GM23338 (cell line): ENCODE data around the gene PDF. TPM values are rescaled to one million over a fixed set of nuclear protein-coding genes. Genes with fewer than 3 reads are reported as not detected.

Source experiments
- ATAC-seq: fragments of 200-7000 bp; cut with Tn5 transposase; 3 replicates; pipeline ENCODE4 v1.9.1; 2020
- DNase-seq: peaks from one replicate; pipeline ENCODE4 v3.0.0-alpha.2; 2015; ENCODE audit warnings: low spot score
- H2AFZ ChIP-seq: fragments of 200-600 bp; sonication (generic); 2 replicates; pipeline ENCODE4 v1.8.0; 2016; ENCODE audit warnings: antibody characterized with exemption, mild to moderate bottlenecking, moderate library complexity
- H3F3A ChIP-seq: fragments of 200-600 bp; sonication (generic); replicated peaks from 2 replicates; pipeline ENCODE4 v1.8.0; 2017; ENCODE audit warnings: antibody characterized with exemption, mixed run types, low read depth
- H3K27ac ChIP-seq: fragments of 200-600 bp; sonication (generic); 2 replicates; pipeline ENCODE4 v1.6.1; 2016; ENCODE audit warnings: low read depth
- H3K27me3 ChIP-seq: fragments of 200-600 bp; sonication (generic); 2 replicates; pipeline ENCODE4 v1.8.0; 2016; ENCODE audit warnings: mild to moderate bottlenecking, mixed run types, moderate library complexity; ENCODE audit not compliant: insufficient read depth
- H3K36me3 ChIP-seq: fragments of 200-600 bp; sonication (generic); 2 replicates; pipeline ENCODE4 v1.8.0; 2016; ENCODE audit warnings: mild to moderate bottlenecking; ENCODE audit not compliant: insufficient read depth
- H3K4me1 ChIP-seq: fragments of 200-600 bp; sonication (generic); 2 replicates; pipeline ENCODE4 v1.8.0; 2016; ENCODE audit warnings: mild to moderate bottlenecking, moderate library complexity; ENCODE audit not compliant: insufficient read depth
- H3K4me2 ChIP-seq: fragments of 200-600 bp; sonication (generic); 2 replicates; pipeline ENCODE4 v1.7.1; 2017; ENCODE audit warnings: mixed run types
- H3K4me3 ChIP-seq: fragments of 200-600 bp; sonication (generic); 2 replicates; pipeline ENCODE4 v1.6.1; 2016; ENCODE audit warnings: mixed run types
- H3K79me2 ChIP-seq: fragments of 200-600 bp; sonication (generic); replicated peaks from 2 replicates; pipeline ENCODE4 v1.8.0; 2017; ENCODE audit warnings: mild to moderate bottlenecking; ENCODE audit not compliant: insufficient read depth
- H3K9me2 ChIP-seq: fragments of 200-600 bp; sonication (generic); 2 replicates; pipeline ENCODE4 v1.8.0; 2017; ENCODE audit not compliant: insufficient read depth
- H4K20me1 ChIP-seq: fragments of 200-600 bp; sonication (generic); replicated peaks from 2 replicates; pipeline ENCODE4 v1.8.0; 2017; ENCODE audit warnings: mild to moderate bottlenecking; ENCODE audit not compliant: insufficient read depth
- H3K27ac Mint-ChIP-seq: 2 replicates; pipeline ENCODE4 v1.8.0; 2020; ENCODE audit warnings: inconsistent platforms, mild to moderate bottlenecking, moderate library complexity, mixed read lengths
- H3K27me3 Mint-ChIP-seq: 3 replicates; pipeline ENCODE4 v1.8.0; 2022; ENCODE audit warnings: low read depth, mild to moderate bottlenecking, moderate library complexity, mixed read lengths, inconsistent platforms; ENCODE audit not compliant: insufficient read depth, poor library complexity
- H3K36me3 Mint-ChIP-seq: 3 replicates; pipeline ENCODE4 v1.8.0; 2021; ENCODE audit warnings: low read depth, mild to moderate bottlenecking, inconsistent platforms, moderate library complexity, mixed read lengths
- H3K4me1 Mint-ChIP-seq: 3 replicates; pipeline ENCODE4 v1.8.0; 2020; ENCODE audit warnings: mild to moderate bottlenecking, inconsistent platforms, mixed read lengths
- H3K4me3 Mint-ChIP-seq: 3 replicates; pipeline ENCODE4 v1.8.0; 2021; ENCODE audit warnings: moderate library complexity, mild to moderate bottlenecking, inconsistent platforms, mixed read lengths
- H3K9me3 Mint-ChIP-seq: 3 replicates; pipeline ENCODE4 v1.8.0; 2020; ENCODE audit warnings: moderate library complexity, mild to moderate bottlenecking, inconsistent platforms, mixed read lengths
- CREB1 ChIP-seq: fragments of 250-450 bp; sonication (Bioruptor Pico); IDR thresholded peaks from 2 replicates; pipeline ENCODE4 v1.5.0; 2020; ENCODE audit warnings: low read depth, mild to moderate bottlenecking, moderate library complexity
- EZH2 ChIP-seq: fragments of 200-600 bp; sonication (generic); IDR thresholded peaks from one replicate; pipeline ENCODE4 v1.8.0; 2017; ENCODE audit warnings: antibody characterized with exemption, mild to moderate bottlenecking, low read depth; ENCODE audit not compliant: unreplicated experiment
- JUNB ChIP-seq: IDR thresholded peaks from one replicate; pipeline ENCODE4 v1.6.1; 2016; ENCODE audit warnings: antibody characterized with exemption; ENCODE audit not compliant: unreplicated experiment
- NANOG ChIP-seq: IDR thresholded peaks from 2 replicates; pipeline ENCODE4 v1.6.1; 2016; ENCODE audit warnings: antibody characterized with exemption, borderline replicate concordance
- STAT1 ChIP-seq: IDR thresholded peaks from one replicate; pipeline ENCODE4 v1.6.1; 2016; ENCODE audit warnings: antibody characterized with exemption; ENCODE audit not compliant: unreplicated experiment
- ZNF114 ChIP-seq: fragments of 250-450 bp; sonication (Bioruptor Pico); IDR thresholded peaks from 2 replicates; pipeline ENCODE4 v1.5.0; 2020; ENCODE audit warnings: mild to moderate bottlenecking, moderate library complexity
- ZNF331 ChIP-seq: fragments of 250-450 bp; sonication (Bioruptor Pico); IDR thresholded peaks from 2 replicates; pipeline ENCODE4 v1.5.0; 2020; ENCODE audit warnings: low read depth, mild to moderate bottlenecking, moderate library complexity
- polyA plus RNA-seq: library from polyadenylated mRNA; unstranded; fragments of >200 nt; fragmentation: Nextera tagmentation; extraction: Ambion mirVana; gene quantifications from 2 replicates; pipeline ENCODE4 v1.2.1, GENCODE V29; 2016
- total RNA-seq: library from RNA; depleted of rRNA; stranded (reverse); fragments of >200 nt; shearing (Covaris generic); gene quantifications from 2 replicates; pipeline ENCODE4 v1.2.3, GENCODE V29; 2014
- TF ChIP-seq, protein P1 (sequence below): IDR thresholded peaks from one replicate; pipeline ENCODE4 v1.6.1; 2018; ENCODE audit warnings: antibody characterized with exemption; ENCODE audit not compliant: unreplicated experiment
- TF ChIP-seq, protein P2 (sequence below), 2 experiments: fragments of 200-600 bp in 1 of 2; sonication (generic) in 1 of 2; conservative IDR thresholded peaks; 2 replicates each; pipeline versions ENCODE4 v1.5.1 to v1.6.1; 2016 to 2017; ENCODE audit warnings: antibody characterized with exemption in 2 of 2, low read depth in 2 of 2, mild to moderate bottlenecking in 2 of 2, moderate library complexity in 1 of 2
- TF ChIP-seq, protein P3 (sequence below): IDR thresholded peaks from 2 replicates; pipeline ENCODE4 v1.6.1; 2016; ENCODE audit warnings: antibody characterized with exemption

Gene PDF
- total and polyA plus RNA-seq, 2 experiments from 2014 or later = 18.8 to 43.4 TPM

DNA sequence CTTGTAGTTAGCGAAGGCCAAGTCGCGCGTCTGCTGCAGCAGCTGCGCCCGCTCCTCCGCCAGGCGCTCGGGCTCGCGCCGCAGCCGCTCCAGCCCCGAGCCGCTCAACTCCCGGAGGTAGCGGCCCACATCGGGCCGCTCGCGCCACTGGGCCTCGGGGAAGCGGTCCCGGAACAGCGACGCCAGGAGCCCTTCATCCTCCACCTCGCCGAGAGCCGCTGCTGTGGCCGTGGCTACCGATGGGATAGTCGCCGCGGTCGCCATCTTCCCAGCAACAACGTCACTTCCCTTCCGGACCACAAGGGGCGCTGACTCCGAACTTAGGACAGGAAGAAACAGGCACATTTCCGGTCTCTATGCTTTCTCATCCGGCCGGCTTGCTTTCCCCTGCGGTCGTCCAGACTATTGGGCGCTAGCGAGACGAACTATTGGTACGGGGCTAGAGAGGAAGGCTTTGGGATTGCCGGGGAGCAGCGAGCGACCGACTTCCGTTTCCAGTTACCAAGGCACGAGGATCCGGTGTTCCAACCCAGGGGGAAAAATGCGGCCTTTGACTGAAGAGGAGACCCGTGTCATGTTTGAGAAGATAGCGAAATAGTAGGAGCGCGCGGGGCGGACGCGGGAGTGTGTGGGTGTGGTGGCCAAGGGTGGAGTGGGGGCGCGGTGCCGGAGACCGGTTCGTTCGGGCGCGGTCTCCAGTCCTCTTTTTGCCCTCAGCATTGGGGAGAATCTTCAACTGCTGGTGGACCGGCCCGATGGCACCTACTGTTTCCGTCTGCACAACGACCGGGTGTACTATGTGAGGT lies 9.1 kb upstream of the PDF start, which contains the start of the genes COG8 and NIP7 (continued):
- TF ChIP-seq, protein P1, sequence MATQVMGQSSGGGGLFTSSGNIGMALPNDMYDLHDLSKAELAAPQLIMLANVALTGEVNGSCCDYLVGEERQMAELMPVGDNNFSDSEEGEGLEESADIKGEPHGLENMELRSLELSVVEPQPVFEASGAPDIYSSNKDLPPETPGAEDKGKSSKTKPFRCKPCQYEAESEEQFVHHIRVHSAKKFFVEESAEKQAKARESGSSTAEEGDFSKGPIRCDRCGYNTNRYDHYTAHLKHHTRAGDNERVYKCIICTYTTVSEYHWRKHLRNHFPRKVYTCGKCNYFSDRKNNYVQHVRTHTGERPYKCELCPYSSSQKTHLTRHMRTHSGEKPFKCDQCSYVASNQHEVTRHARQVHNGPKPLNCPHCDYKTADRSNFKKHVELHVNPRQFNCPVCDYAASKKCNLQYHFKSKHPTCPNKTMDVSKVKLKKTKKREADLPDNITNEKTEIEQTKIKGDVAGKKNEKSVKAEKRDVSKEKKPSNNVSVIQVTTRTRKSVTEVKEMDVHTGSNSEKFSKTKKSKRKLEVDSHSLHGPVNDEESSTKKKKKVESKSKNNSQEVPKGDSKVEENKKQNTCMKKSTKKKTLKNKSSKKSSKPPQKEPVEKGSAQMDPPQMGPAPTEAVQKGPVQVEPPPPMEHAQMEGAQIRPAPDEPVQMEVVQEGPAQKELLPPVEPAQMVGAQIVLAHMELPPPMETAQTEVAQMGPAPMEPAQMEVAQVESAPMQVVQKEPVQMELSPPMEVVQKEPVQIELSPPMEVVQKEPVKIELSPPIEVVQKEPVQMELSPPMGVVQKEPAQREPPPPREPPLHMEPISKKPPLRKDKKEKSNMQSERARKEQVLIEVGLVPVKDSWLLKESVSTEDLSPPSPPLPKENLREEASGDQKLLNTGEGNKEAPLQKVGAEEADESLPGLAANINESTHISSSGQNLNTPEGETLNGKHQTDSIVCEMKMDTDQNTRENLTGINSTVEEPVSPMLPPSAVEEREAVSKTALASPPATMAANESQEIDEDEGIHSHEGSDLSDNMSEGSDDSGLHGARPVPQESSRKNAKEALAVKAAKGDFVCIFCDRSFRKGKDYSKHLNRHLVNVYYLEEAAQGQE = no peak
- TF ChIP-seq, protein P2, sequence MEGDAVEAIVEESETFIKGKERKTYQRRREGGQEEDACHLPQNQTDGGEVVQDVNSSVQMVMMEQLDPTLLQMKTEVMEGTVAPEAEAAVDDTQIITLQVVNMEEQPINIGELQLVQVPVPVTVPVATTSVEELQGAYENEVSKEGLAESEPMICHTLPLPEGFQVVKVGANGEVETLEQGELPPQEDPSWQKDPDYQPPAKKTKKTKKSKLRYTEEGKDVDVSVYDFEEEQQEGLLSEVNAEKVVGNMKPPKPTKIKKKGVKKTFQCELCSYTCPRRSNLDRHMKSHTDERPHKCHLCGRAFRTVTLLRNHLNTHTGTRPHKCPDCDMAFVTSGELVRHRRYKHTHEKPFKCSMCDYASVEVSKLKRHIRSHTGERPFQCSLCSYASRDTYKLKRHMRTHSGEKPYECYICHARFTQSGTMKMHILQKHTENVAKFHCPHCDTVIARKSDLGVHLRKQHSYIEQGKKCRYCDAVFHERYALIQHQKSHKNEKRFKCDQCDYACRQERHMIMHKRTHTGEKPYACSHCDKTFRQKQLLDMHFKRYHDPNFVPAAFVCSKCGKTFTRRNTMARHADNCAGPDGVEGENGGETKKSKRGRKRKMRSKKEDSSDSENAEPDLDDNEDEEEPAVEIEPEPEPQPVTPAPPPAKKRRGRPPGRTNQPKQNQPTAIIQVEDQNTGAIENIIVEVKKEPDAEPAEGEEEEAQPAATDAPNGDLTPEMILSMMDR (conservative IDR thresholded peaks at IDR 0.05; ENCODE audit: low read depth in 2 of 2) = peak; percentile 63 to 75

DNA sequence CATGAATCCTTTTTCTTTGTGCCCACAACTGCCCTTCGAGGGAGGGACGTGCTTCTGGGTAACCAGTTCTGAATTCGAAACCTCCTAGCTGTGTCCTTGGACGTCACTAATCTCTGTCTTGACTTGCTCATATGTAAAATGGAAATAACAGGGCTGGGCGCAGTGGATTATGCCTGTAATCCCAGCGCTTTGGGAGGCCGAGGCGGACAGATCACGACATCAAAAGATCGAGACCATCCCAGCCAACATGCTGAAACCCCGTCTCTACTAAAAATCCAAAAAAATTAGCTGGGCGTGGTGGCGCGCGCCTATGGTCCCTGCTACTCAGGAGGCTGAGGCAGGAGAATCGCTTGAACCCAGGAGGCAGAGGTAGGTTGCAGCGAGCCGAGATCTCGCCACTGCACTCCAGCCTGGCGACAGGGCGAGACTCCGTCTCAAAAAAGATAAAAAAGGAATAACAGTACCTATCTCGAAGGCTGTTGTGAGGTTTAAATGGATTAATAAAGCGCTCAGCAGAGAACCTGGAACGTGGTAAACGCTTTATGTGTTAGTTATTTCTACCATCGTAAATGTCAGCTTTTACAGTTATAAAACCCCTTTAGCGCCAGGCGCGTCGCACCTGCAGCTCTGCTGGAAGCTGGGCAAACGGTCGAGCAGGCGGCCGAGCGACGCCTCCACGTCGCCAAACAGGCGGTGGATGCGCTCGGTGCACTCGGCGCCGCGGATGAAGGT lies 8.3 kb upstream of the PDF start:
- H3K79me2 ChIP-seq = peaks cover 55% of the 10 kb centered on the region
- Mint-ChIP-seq H3K9me3 (no peaks in the 10 kb centered on the region; the same call in 2 of the 3 replicates), H3K27ac (peak overlapping the region; percentile 88), H3K4me3 (peak overlapping the region; percentile 99), H3K27me3 (peaks cover 17% of the 10 kb centered on the region), H3K4me1 (peaks cover 22% of the 10 kb centered on the region), H3K36me3 (peaks cover 82% of the 10 kb centered on the region)
- peaks cover 15% of the 10 kb centered on the region; the same call in 1 of the 2 replicates for H4K20me1 ChIP-seq
- ATAC-seq (no peak), DNase-seq (no peak)
- H3K27ac ChIP-seq = peak overlapping the region; percentile 67
- H2AFZ ChIP-seq = peak overlapping the region; percentile 73
- peak overlapping the region; percentile 99 for H3K4me3 ChIP-seq
- peak overlapping the region; percentile 92 for H3K4me2 ChIP-seq
- no peaks in the 10 kb centered on the region for H3K9me2 ChIP-seq
- peaks cover 15% of the 10 kb centered on the region; the same call in 1 of the 2 replicates for H3K4me1 ChIP-seq
- peaks cover 32% of the 10 kb centered on the region; the same call in 1 of the 2 replicates for H3F3A ChIP-seq
- H3K36me3 ChIP-seq = peaks cover 47% of the 10 kb centered on the region
- no peaks in the 10 kb centered on the region for H3K27me3 ChIP-seq
- TF ChIP-seq ZNF331 (CRISPR knock-in tag) (no peak), EZH2 (no peak), JUNB (no peak), ZNF114 (CRISPR knock-in tag) (no peak), CREB1 (no peak), STAT1 (no peak), NANOG (no peak)
- TF ChIP-seq, protein P3, sequence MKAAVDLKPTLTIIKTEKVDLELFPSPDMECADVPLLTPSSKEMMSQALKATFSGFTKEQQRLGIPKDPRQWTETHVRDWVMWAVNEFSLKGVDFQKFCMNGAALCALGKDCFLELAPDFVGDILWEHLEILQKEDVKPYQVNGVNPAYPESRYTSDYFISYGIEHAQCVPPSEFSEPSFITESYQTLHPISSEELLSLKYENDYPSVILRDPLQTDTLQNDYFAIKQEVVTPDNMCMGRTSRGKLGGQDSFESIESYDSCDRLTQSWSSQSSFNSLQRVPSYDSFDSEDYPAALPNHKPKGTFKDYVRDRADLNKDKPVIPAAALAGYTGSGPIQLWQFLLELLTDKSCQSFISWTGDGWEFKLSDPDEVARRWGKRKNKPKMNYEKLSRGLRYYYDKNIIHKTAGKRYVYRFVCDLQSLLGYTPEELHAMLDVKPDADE = no peak
- TF ChIP-seq, protein P1 = no peak
- TF ChIP-seq, protein P2 (conservative IDR thresholded peaks at IDR 0.05; ENCODE audit: low read depth in 2 of 2) = no peak
